DOHH2 (cell line): ENCODE measurements around the gene ZNF746.

Experiments
- EZH2phosphoT487 ChIP-seq: fragments of 200-600 bp; sonication (generic); IDR thresholded peaks from 2 replicates; pipeline ENCODE4 v1.6.1; 2017; ENCODE audit warnings: borderline replicate concordance, mild to moderate bottlenecking, antibody characterized with exemption, low read length, moderate library complexity, mixed read lengths
- TF ChIP-seq, protein P1 (sequence below): fragments of 200-600 bp; sonication (generic); IDR thresholded peaks from one replicate; pipeline ENCODE4 v1.5.1; 2014; ENCODE audit warnings: antibody characterized with exemption, mild to moderate bottlenecking, low read depth, low read length; ENCODE audit not compliant: poor library complexity, severe bottlenecking

DNA sequence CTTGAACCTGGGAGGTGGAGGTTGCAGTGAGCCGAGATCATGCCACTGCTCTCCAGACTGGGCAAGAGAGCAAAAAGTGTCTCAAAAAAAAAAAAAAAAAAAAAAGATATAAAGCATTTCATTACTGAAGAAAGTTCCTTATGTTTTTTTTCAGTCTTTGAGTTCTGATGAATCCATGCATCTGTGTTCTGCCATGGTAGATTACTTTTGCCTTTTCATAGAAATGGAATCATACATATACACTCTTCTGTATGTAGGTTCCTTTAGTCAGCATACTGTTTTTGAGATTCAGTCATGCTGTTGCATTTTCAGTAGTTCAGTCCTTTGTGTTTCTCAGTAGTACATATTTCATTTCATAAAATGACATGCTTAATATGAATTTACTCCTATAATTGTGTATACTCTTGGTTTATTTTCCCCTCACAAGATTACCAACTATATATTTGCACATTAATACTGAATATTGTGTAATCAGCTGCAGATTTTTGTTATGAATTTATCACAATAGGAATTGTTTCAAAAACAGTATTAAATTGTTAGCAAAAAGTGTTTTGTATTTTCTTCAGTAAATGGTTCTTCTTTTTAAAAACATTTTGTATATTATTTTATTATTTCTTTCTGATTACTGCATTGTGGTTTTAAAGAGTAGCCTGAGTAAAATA is 34.0 kb downstream of the ZNF746 start:
- TF ChIP-seq, protein P1, sequence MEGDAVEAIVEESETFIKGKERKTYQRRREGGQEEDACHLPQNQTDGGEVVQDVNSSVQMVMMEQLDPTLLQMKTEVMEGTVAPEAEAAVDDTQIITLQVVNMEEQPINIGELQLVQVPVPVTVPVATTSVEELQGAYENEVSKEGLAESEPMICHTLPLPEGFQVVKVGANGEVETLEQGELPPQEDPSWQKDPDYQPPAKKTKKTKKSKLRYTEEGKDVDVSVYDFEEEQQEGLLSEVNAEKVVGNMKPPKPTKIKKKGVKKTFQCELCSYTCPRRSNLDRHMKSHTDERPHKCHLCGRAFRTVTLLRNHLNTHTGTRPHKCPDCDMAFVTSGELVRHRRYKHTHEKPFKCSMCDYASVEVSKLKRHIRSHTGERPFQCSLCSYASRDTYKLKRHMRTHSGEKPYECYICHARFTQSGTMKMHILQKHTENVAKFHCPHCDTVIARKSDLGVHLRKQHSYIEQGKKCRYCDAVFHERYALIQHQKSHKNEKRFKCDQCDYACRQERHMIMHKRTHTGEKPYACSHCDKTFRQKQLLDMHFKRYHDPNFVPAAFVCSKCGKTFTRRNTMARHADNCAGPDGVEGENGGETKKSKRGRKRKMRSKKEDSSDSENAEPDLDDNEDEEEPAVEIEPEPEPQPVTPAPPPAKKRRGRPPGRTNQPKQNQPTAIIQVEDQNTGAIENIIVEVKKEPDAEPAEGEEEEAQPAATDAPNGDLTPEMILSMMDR = no peak
- TF ChIP-seq EZH2phosphoT487 = no peak
